ENCODE data around the gene POC1A. TPM values are rescaled to one million over a fixed set of nuclear protein-coding genes. Genes with fewer than 3 reads are reported as not detected.

POC1A gene
- total RNA-seq, 1 experiment from 2014 or later: 9.8 TPM

- no TSS peak for BruUV-seq (replicated peaks)
- Mint-ChIP-seq H3K4me3 (ENCODE audit: unreplicated experiment) (no peak overlapping the region), H3K36me3 (ENCODE audit: insufficient read depth, unreplicated experiment) (no peaks in the 10 kb centered on the region), H3K27ac (ENCODE audit: low read depth, unreplicated experiment) (no peak overlapping the region), H3K4me1 (ENCODE audit: insufficient read depth, unreplicated experiment) (peaks cover 26% of the 10 kb centered on the region), H3K9me3 (ENCODE audit: unreplicated experiment) (no peaks in the 10 kb centered on the region), H3K27me3 (ENCODE audit: insufficient read depth, unreplicated experiment) (peaks cover 10% of the 10 kb centered on the region)
- ChIA-PET CTCF (interaction anchor here (0.7 kb wide), 2 partner anchors 30 to 55 kb away, joined by 3 read pairs; no protein-coding TSS in a partner anchor), POLR2A (interaction anchor here (0.8 kb wide), 1 partner anchor 10 kb away, joined by 4 read pairs; no protein-coding TSS in a partner anchor)
- DNase-seq (ENCODE audit: unreplicated experiment): no peak
- intact Hi-C loops (cut with micrococcal nuclease): no loop called here
- TF ChIP-seq, protein P1, sequence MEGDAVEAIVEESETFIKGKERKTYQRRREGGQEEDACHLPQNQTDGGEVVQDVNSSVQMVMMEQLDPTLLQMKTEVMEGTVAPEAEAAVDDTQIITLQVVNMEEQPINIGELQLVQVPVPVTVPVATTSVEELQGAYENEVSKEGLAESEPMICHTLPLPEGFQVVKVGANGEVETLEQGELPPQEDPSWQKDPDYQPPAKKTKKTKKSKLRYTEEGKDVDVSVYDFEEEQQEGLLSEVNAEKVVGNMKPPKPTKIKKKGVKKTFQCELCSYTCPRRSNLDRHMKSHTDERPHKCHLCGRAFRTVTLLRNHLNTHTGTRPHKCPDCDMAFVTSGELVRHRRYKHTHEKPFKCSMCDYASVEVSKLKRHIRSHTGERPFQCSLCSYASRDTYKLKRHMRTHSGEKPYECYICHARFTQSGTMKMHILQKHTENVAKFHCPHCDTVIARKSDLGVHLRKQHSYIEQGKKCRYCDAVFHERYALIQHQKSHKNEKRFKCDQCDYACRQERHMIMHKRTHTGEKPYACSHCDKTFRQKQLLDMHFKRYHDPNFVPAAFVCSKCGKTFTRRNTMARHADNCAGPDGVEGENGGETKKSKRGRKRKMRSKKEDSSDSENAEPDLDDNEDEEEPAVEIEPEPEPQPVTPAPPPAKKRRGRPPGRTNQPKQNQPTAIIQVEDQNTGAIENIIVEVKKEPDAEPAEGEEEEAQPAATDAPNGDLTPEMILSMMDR (IDR thresholded peaks at IDR 0.05; ENCODE audit: unreplicated experiment): no peak
Measured at GRCh38 chr3:52177701-52178042, 23.4 kb upstream of the POC1A start.

DNA sequence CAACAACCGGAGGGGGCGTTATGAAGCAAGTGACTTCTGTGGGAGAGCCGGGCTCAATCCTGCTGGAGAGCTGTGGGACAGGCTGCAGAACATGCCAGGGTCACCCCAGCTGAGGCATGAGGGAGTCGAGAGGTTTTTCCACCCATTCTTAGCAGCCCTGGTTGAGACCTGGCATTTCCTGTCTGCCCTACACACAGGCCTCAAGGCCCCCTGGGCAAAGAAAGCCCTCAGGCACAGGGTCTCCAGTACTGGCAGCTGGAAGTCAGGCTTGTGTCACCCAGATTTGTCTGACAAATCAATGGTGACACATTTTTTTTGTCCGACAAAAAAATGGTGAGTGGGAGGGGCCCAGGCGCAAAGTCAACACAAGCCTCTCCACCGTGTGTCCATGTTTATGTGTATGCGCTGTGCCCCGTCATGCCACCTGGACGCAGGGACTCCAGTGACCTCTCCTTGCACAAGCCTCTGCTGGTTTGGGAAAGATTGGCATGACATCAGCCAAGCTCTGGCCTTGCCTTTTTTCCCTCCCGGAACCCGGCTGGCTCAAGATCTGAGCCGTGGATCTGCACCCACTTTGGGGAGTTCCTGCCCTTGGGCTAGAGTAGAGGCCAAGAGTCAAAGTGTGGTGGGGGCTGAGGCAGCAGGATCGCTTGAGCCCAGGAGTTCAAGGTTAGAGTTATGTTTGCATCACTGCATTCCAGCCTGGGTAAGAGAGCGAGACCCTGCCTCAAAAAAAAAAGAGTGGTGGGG, 22.9 kb upstream of the POC1A start:
- no TSS peak for BruUV-seq (replicated peaks)
- TF ChIP-seq, protein P1 (IDR thresholded peaks at IDR 0.05; ENCODE audit: unreplicated experiment): no peak
- no peak overlapping the region for H3K27ac Mint-ChIP-seq (ENCODE audit: low read depth, unreplicated experiment)
- H3K27me3 Mint-ChIP-seq (ENCODE audit: insufficient read depth, unreplicated experiment): peaks cover 10% of the 10 kb centered on the region
- CTCF ChIA-PET: interaction anchor here (0.6 to 0.7 kb wide), 2 partner anchors 32 to 56 kb away, joined by 3 read pairs; no protein-coding TSS in a partner anchor
- no peak for DNase-seq (ENCODE audit: unreplicated experiment)
- intact Hi-C loops (cut with micrococcal nuclease): no loop called here
- H3K36me3 Mint-ChIP-seq (ENCODE audit: insufficient read depth, unreplicated experiment): no peaks in the 10 kb centered on the region
- no peaks in the 10 kb centered on the region for H3K9me3 Mint-ChIP-seq (ENCODE audit: unreplicated experiment)
- H3K4me3 Mint-ChIP-seq (ENCODE audit: unreplicated experiment): no peak overlapping the region
- peaks cover 26% of the 10 kb centered on the region for H3K4me1 Mint-ChIP-seq (ENCODE audit: insufficient read depth, unreplicated experiment)
- POLR2A ChIA-PET: interaction anchor here (0.8 kb wide), 1 partner anchor 9 kb away, joined by 4 read pairs; no protein-coding TSS in a partner anchor

DNA sequence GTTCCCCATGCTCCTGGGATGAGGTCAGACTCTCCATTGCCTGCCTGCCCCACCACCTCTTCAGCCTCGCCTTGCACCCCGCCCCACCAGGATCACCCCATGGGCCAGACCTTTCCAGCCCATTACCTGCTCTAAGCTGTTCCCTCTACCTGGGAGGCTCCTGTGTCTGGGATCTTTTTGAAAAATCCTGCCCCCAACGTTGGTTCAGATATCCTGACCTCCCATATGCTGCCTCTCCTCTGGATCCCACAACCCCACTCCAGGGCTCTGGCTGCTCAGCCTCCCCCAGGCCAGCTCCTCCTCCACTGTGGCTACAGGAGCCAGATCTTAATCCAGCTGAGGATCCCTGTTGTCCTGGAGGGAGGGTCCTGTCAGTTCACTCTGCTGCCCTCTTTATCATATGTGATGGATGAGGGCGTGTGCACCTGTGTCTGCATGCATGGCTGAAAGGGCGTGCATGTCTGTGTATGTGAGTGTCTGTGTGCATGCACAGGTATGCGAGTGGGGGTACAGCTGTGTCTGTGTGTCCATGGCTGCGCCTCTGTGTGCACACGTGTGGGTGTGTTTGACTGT, 22.0 kb upstream of the POC1A start:
- Mint-ChIP-seq H3K27ac (ENCODE audit: low read depth, unreplicated experiment) (no peak overlapping the region), H3K9me3 (ENCODE audit: unreplicated experiment) (no peaks in the 10 kb centered on the region), H3K4me1 (ENCODE audit: insufficient read depth, unreplicated experiment) (peaks cover 27% of the 10 kb centered on the region), H3K27me3 (ENCODE audit: insufficient read depth, unreplicated experiment) (peaks cover 10% of the 10 kb centered on the region), H3K36me3 (ENCODE audit: insufficient read depth, unreplicated experiment) (no peaks in the 10 kb centered on the region), H3K4me3 (ENCODE audit: unreplicated experiment) (no peak overlapping the region)
- DNase-seq (ENCODE audit: unreplicated experiment): no peak
- intact Hi-C loops (cut with micrococcal nuclease): no loop called here
- BruUV-seq (replicated peaks): no TSS peak
- POLR2A ChIA-PET: no interaction called here
- TF ChIP-seq, protein P1 (IDR thresholded peaks at IDR 0.05; ENCODE audit: unreplicated experiment): no peak
- CTCF ChIA-PET: interaction anchor here (0.6 kb wide), 2 partner anchors 32 to 123 kb away, joined by 3 read pairs; no protein-coding TSS in a partner anchor

- no peaks in the 10 kb centered on the region for H3K9me3 Mint-ChIP-seq (ENCODE audit: unreplicated experiment)
- no peaks in the 10 kb centered on the region for H3K36me3 Mint-ChIP-seq (ENCODE audit: insufficient read depth, unreplicated experiment)
- no TSS peak for BruUV-seq (replicated peaks)
- ChIA-PET POLR2A (interaction anchor here (0.7 to 0.9 kb wide), 2 partner anchors 12 to 18 kb away, joined by 3 to 4 read pairs; no protein-coding TSS in a partner anchor), CTCF (interaction anchor here (0.6 to 1.4 kb wide), 4 partner anchors 47 to 564 kb away, joined by 3 to 4 read pairs (median 3); no protein-coding TSS in a partner anchor)
- intact Hi-C loops (cut with micrococcal nuclease): no loop called here
- TF ChIP-seq, protein P1 (IDR thresholded peaks at IDR 0.05; ENCODE audit: unreplicated experiment): no peak
- H3K4me1 Mint-ChIP-seq (ENCODE audit: insufficient read depth, unreplicated experiment): peaks cover 30% of the 10 kb centered on the region
- peaks cover 10% of the 10 kb centered on the region for H3K27me3 Mint-ChIP-seq (ENCODE audit: insufficient read depth, unreplicated experiment)
- DNase-seq (ENCODE audit: unreplicated experiment): no peak
- H3K27ac Mint-ChIP-seq (ENCODE audit: low read depth, unreplicated experiment): peak overlapping the region; percentile 59
- H3K4me3 Mint-ChIP-seq (ENCODE audit: unreplicated experiment): no peak overlapping the region
Measured at GRCh38 chr3:52175416-52176179, 21.4 kb upstream of the POC1A start.

Data from MCF 10A (cell line).